PC-9 (cell line): ENCODE data around the gene LSM2.

Experiments
- CTCF ChIP-seq: fragments of 200-600 bp; sonication (generic); conservative IDR thresholded peaks from 2 replicates; pipeline ENCODE4 v1.6.1; 2017; ENCODE audit warnings: mixed run types, antibody characterized with exemption, mild to moderate bottlenecking, moderate library complexity
- EZH2 ChIP-seq: fragments of 200-600 bp; sonication (generic); IDR thresholded peaks from 2 replicates; pipeline ENCODE4 v1.8.0; 2017; ENCODE audit warnings: antibody characterized with exemption, low read depth

GRCh38 chr6:31811645-31812044 is 4.9 kb upstream of the LSM2 start:
- no peak for TF ChIP-seq CTCF
- TF ChIP-seq EZH2 = no peak
